ENCODE data around the gene TCEANC.
A peak's percentile ranks its signal among the peaks of the same experiment; 100 is the strongest.

Gene TCEANC

GRCh38 chrX:13669246-13669737 lies 16.4 kb downstream of the TCEANC start (continued):
- TF ChIP-seq ZFHX2 (tag by site-specific recombination; conservative IDR thresholded peaks at IDR 0.05) (peak; percentile 64), ZNF768 (tag by site-specific recombination; IDR thresholded peaks at IDR 0.05) (no peak), REPIN1 (tag by site-specific recombination; IDR thresholded peaks at IDR 0.05; ENCODE audit: low read depth) (no peak), BCL11A (tag by site-specific recombination; IDR thresholded peaks at IDR 0.05; ENCODE audit: low read depth) (no peak), ZEB2 (tag by site-specific recombination; IDR thresholded peaks at IDR 0.05) (peak; percentile 89), ZNF280D (tag by site-specific recombination; IDR thresholded peaks at IDR 0.05) (no peak), PRDM6 (tag by site-specific recombination; IDR thresholded peaks at IDR 0.05) (peak; percentile 99), ZFP41 (tag by site-specific recombination; IDR thresholded peaks at IDR 0.05; ENCODE audit: borderline replicate concordance) (no peak), REST (tag by site-specific recombination; IDR thresholded peaks at IDR 0.05) (no peak), ZNF701 (tag by site-specific recombination; IDR thresholded peaks at IDR 0.05) (no peak), ZNF157 (tag by site-specific recombination; IDR thresholded peaks at IDR 0.05) (no peak), ZNF549 (tag by site-specific recombination; IDR thresholded peaks at IDR 0.05) (no peak), ZNF610 (tag by site-specific recombination; IDR thresholded peaks at IDR 0.05; ENCODE audit: borderline replicate concordance) (no peak), TCF7L2 (IDR thresholded peaks at IDR 0.05; ENCODE audit: borderline replicate concordance, low read depth, low read length) (no peak), ZBTB20 (tag by site-specific recombination; IDR thresholded peaks at IDR 0.05) (no peak), ZBTB48 (tag by site-specific recombination; IDR thresholded peaks at IDR 0.05) (no peak), ZNF121 (tag by site-specific recombination; IDR thresholded peaks at IDR 0.05) (no peak), ZNF292 (tag by site-specific recombination; IDR thresholded peaks at IDR 0.05; ENCODE audit: borderline replicate concordance, low read depth) (no peak), ZNF692 (tag by site-specific recombination; IDR thresholded peaks at IDR 0.05) (peak; percentile 61), OSR2 (tag by site-specific recombination; IDR thresholded peaks at IDR 0.05) (peak; percentile 79), INSM2 (tag by site-specific recombination; IDR thresholded peaks at IDR 0.05) (peak; percentile 72), ZNF311 (tag by site-specific recombination; IDR thresholded peaks at IDR 0.05; ENCODE audit: borderline replicate concordance) (no peak), ZNF48 (tag by site-specific recombination; IDR thresholded peaks at IDR 0.05) (no peak), ZNF747 (tag by site-specific recombination; IDR thresholded peaks at IDR 0.05) (no peak), MEIS1 (CRISPR knock-in tag; IDR thresholded peaks at IDR 0.05; ENCODE audit: borderline replicate concordance) (no peak; the same call in 1 of the 2 replicates)
- TF ChIP-seq, protein P1, sequence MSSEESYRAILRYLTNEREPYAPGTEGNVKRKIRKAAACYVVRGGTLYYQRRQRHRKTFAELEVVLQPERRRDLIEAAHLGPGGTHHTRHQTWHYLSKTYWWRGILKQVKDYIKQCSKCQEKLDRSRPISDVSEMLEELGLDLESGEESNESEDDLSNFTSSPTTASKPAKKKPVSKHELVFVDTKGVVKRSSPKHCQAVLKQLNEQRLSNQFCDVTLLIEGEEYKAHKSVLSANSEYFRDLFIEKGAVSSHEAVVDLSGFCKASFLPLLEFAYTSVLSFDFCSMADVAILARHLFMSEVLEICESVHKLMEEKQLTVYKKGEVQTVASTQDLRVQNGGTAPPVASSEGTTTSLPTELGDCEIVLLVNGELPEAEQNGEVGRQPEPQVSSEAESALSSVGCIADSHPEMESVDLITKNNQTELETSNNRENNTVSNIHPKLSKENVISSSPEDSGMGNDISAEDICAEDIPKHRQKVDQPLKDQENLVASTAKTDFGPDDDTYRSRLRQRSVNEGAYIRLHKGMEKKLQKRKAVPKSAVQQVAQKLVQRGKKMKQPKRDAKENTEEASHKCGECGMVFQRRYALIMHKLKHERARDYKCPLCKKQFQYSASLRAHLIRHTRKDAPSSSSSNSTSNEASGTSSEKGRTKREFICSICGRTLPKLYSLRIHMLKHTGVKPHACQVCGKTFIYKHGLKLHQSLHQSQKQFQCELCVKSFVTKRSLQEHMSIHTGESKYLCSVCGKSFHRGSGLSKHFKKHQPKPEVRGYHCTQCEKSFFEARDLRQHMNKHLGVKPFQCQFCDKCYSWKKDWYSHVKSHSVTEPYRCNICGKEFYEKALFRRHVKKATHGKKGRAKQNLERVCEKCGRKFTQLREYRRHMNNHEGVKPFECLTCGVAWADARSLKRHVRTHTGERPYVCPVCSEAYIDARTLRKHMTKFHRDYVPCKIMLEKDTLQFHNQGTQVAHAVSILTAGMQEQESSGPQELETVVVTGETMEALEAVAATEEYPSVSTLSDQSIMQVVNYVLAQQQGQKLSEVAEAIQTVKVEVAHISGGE (tag by site-specific recombination; conservative IDR thresholded peaks at IDR 0.05; ENCODE audit: low read depth) = no peak
